G401.6 (cell line): ENCODE measurements around the gene COA6.
A peak's percentile ranks its signal among the peaks of the same experiment; 100 is the strongest.
"Not testable (repeated sequence)": the region's sequence is repeated elsewhere in the genome, so short reads cannot be mapped to it uniquely, and the experiment has no call there.

Source experiments
- FAIRE-seq: peaks from 2 replicates; lab custom pipeline; 2012; peaks lifted over from hg19 to GRCh38; lab: Jason Lieb, UNC

The COA6 gene

GRCh38 chr1:234373064-234373958 is at the start of gene COA6:
Gene COA6, plus strand, starts transcription at chr1:234373456. Its CDS starts 11 bp downstream, at chr1:234373467.
- peak; percentile 92 for FAIRE-seq

GRCh38 chr1:234324821-234325220 is 48.4 kb upstream of the COA6 start:
- no peak for FAIRE-seq

GRCh38 chr1:234325878-234326496 is 47.3 kb upstream of the COA6 start:
- FAIRE-seq: no peak

GRCh38 chr1:234326497-234327366 is 46.5 kb upstream of the COA6 start:
- no peak for FAIRE-seq

GRCh38 chr1:234327577-234328164 is 45.6 kb upstream of the COA6 start:
- no peak for FAIRE-seq

- no peak for FAIRE-seq
Observed at GRCh38 chr1:234330843-234331215, 42.4 kb upstream of the COA6 start.

- no peak for FAIRE-seq
Observed at GRCh38 chr1:234331507-234331906, 41.7 kb upstream of the COA6 start.

GRCh38 chr1:234336359-234336758 is 36.9 kb upstream of the COA6 start:
- FAIRE-seq: no peak

- no peak for FAIRE-seq
Observed at GRCh38 chr1:234337233-234337632, 36.0 kb upstream of the COA6 start.

GRCh38 chr1:234340528-234340927 is 32.7 kb upstream of the COA6 start:
- no peak for FAIRE-seq

- no peak for FAIRE-seq
Observed at GRCh38 chr1:234342774-234343173, 30.5 kb upstream of the COA6 start.

- no peak for FAIRE-seq
Observed at GRCh38 chr1:234345237-234345636, 28.0 kb upstream of the COA6 start.

- FAIRE-seq: no peak
Observed at GRCh38 chr1:234348964-234349363, 24.3 kb upstream of the COA6 start.

GRCh38 chr1:234355782-234356510 is 17.3 kb upstream of the COA6 start:
- no peak for FAIRE-seq

- not testable (repeated sequence) for FAIRE-seq
Observed at GRCh38 chr1:234356615-234357269, 16.5 kb upstream of the COA6 start.

- no peak for FAIRE-seq
Observed at GRCh38 chr1:234357831-234358230, 15.4 kb upstream of the COA6 start.

GRCh38 chr1:234361102-234361603 is 12.1 kb upstream of the COA6 start:
- no peak for FAIRE-seq

- FAIRE-seq: no peak
Observed at GRCh38 chr1:234362558-234362957, 10.7 kb upstream of the COA6 start.

- no peak for FAIRE-seq
Observed at GRCh38 chr1:234368320-234369032, 4.8 kb upstream of the COA6 start.

GRCh38 chr1:234369033-234369430 is 4.2 kb upstream of the COA6 start:
- FAIRE-seq: no peak
